Measurements from ENCODE around the gene UBE4B.

DNA sequence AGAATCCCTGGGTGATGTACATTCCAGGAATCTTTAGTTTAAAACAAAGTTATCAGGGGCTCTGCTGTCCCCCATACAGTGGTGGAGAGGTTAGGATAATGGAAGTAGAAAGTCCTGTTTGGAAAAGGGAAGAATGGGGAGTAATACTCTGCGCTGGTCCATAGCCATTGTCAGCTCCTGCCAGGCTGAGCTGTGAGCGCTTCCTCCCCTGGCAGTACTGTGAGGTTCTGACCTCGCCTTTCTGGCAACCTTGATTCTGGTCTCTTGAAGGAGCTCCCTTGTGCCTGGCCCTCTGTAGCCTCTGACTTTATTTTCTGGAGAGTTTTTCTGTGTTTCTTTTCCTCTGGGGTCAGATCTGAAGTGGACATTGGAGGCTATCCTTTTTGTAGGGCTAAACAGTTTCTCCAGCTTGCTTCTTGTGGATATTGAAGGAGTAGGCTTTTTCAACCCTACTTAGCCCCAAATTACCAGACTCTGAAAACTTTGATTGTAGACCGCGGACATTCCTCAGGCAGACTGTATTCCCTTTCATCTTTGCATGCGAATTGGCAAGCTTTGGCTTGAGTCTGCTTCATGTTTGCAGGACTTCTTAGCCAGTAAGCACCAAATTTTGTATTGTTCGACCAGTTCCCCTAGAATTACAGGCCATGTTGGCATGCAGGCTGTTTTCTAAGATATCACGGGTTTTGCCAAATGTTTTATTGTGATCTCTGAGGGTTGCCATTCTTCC, 13.8 kb downstream of the UBE4B start:
- TF ChIP-seq, protein P1, sequence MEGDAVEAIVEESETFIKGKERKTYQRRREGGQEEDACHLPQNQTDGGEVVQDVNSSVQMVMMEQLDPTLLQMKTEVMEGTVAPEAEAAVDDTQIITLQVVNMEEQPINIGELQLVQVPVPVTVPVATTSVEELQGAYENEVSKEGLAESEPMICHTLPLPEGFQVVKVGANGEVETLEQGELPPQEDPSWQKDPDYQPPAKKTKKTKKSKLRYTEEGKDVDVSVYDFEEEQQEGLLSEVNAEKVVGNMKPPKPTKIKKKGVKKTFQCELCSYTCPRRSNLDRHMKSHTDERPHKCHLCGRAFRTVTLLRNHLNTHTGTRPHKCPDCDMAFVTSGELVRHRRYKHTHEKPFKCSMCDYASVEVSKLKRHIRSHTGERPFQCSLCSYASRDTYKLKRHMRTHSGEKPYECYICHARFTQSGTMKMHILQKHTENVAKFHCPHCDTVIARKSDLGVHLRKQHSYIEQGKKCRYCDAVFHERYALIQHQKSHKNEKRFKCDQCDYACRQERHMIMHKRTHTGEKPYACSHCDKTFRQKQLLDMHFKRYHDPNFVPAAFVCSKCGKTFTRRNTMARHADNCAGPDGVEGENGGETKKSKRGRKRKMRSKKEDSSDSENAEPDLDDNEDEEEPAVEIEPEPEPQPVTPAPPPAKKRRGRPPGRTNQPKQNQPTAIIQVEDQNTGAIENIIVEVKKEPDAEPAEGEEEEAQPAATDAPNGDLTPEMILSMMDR (IDR thresholded peaks at IDR 0.05), result no peak
- TF ChIP-seq ELF4 (CRISPR knock-in tag; IDR thresholded peaks at IDR 0.05; ENCODE audit: low read depth), result no peak
- TF ChIP-seq, protein P2, sequence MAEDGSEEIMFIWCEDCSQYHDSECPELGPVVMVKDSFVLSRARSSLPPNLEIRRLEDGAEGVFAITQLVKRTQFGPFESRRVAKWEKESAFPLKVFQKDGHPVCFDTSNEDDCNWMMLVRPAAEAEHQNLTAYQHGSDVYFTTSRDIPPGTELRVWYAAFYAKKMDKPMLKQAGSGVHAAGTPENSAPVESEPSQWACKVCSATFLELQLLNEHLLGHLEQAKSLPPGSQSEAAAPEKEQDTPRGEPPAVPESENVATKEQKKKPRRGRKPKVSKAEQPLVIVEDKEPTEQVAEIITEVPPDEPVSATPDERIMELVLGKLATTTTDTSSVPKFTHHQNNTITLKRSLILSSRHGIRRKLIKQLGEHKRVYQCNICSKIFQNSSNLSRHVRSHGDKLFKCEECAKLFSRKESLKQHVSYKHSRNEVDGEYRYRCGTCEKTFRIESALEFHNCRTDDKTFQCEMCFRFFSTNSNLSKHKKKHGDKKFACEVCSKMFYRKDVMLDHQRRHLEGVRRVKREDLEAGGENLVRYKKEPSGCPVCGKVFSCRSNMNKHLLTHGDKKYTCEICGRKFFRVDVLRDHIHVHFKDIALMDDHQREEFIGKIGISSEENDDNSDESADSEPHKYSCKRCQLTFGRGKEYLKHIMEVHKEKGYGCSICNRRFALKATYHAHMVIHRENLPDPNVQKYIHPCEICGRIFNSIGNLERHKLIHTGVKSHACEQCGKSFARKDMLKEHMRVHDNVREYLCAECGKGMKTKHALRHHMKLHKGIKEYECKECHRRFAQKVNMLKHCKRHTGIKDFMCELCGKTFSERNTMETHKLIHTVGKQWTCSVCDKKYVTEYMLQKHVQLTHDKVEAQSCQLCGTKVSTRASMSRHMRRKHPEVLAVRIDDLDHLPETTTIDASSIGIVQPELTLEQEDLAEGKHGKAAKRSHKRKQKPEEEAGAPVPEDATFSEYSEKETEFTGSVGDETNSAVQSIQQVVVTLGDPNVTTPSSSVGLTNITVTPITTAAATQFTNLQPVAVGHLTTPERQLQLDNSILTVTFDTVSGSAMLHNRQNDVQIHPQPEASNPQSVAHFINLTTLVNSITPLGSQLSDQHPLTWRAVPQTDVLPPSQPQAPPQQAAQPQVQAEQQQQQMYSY (CRISPR knock-in tag; IDR thresholded peaks at IDR 0.05), result no peak
- TF ChIP-seq NFE2L1 (CRISPR knock-in tag; IDR thresholded peaks at IDR 0.05), result no peak
- TF ChIP-seq NR3C1 (CRISPR knock-in tag; conservative IDR thresholded peaks at IDR 0.05; ENCODE audit: low read depth), result no peak
- TF ChIP-seq GABPB1 (CRISPR knock-in tag; IDR thresholded peaks at IDR 0.05), result no peak
- no peak for TF ChIP-seq TEAD4 (CRISPR knock-in tag; IDR thresholded peaks at IDR 0.05)
- TF ChIP-seq, protein P3, sequence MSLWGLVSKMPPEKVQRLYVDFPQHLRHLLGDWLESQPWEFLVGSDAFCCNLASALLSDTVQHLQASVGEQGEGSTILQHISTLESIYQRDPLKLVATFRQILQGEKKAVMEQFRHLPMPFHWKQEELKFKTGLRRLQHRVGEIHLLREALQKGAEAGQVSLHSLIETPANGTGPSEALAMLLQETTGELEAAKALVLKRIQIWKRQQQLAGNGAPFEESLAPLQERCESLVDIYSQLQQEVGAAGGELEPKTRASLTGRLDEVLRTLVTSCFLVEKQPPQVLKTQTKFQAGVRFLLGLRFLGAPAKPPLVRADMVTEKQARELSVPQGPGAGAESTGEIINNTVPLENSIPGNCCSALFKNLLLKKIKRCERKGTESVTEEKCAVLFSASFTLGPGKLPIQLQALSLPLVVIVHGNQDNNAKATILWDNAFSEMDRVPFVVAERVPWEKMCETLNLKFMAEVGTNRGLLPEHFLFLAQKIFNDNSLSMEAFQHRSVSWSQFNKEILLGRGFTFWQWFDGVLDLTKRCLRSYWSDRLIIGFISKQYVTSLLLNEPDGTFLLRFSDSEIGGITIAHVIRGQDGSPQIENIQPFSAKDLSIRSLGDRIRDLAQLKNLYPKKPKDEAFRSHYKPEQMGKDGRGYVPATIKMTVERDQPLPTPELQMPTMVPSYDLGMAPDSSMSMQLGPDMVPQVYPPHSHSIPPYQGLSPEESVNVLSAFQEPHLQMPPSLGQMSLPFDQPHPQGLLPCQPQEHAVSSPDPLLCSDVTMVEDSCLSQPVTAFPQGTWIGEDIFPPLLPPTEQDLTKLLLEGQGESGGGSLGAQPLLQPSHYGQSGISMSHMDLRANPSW (CRISPR knock-in tag; conservative IDR thresholded peaks at IDR 0.05; ENCODE audit: low read depth), result no peak
- TF ChIP-seq, protein P4, sequence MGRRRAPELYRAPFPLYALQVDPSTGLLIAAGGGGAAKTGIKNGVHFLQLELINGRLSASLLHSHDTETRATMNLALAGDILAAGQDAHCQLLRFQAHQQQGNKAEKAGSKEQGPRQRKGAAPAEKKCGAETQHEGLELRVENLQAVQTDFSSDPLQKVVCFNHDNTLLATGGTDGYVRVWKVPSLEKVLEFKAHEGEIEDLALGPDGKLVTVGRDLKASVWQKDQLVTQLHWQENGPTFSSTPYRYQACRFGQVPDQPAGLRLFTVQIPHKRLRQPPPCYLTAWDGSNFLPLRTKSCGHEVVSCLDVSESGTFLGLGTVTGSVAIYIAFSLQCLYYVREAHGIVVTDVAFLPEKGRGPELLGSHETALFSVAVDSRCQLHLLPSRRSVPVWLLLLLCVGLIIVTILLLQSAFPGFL (CRISPR knock-in tag; IDR thresholded peaks at IDR 0.05; ENCODE audit: borderline replicate concordance), result no peak
- TF ChIP-seq NR2C2 (CRISPR knock-in tag; IDR thresholded peaks at IDR 0.05), result no peak
- TF ChIP-seq CREM (CRISPR knock-in tag; IDR thresholded peaks at IDR 0.05), result no peak
- TF ChIP-seq, protein P5, sequence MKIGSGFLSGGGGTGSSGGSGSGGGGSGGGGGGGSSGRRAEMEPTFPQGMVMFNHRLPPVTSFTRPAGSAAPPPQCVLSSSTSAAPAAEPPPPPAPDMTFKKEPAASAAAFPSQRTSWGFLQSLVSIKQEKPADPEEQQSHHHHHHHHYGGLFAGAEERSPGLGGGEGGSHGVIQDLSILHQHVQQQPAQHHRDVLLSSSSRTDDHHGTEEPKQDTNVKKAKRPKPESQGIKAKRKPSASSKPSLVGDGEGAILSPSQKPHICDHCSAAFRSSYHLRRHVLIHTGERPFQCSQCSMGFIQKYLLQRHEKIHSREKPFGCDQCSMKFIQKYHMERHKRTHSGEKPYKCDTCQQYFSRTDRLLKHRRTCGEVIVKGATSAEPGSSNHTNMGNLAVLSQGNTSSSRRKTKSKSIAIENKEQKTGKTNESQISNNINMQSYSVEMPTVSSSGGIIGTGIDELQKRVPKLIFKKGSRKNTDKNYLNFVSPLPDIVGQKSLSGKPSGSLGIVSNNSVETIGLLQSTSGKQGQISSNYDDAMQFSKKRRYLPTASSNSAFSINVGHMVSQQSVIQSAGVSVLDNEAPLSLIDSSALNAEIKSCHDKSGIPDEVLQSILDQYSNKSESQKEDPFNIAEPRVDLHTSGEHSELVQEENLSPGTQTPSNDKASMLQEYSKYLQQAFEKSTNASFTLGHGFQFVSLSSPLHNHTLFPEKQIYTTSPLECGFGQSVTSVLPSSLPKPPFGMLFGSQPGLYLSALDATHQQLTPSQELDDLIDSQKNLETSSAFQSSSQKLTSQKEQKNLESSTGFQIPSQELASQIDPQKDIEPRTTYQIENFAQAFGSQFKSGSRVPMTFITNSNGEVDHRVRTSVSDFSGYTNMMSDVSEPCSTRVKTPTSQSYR (CRISPR knock-in tag; IDR thresholded peaks at IDR 0.05), result no peak
- TF ChIP-seq ATF1 (CRISPR knock-in tag; IDR thresholded peaks at IDR 0.05), result no peak

All from WTC11 (cell line).